ENCODE results near the gene HAVCR2. TPM values are rescaled to one million over a fixed set of nuclear protein-coding genes. Genes with fewer than 3 reads are reported as not detected.

The HAVCR2 gene
- total and polyA plus RNA-seq, 10 of the 15 experiments (the other 5 are each of a cell fraction or from before 2014, with no cell fraction given) = 5.2 to 7.5 (median 6.9) TPM

DNA sequence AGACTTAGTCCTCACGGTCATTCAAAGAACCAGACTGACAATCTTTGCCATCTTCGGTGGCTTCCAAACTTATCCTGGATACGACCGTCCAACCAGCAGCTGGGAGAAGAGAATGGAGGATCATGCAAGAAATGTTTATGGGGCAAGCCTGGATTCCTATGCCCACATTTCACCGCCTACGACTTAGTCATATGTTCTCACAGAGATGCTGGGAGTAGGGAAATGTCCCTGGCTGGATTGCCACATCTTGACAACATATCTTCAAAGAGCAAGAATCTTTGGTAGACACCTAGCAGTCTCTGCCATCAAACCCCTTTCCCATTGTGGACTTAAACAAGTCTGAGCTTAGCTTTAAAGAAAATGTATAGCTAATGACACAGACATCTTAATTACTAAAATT, 28.8 kb upstream of the HAVCR2 start:
- in situ Hi-C loops (cut with MboI) = no loop called here
- SMC1A ChIA-PET (ENCODE audit: uncharacterized antibody, unreplicated experiment) = interaction anchor here (0.7 to 1.5 kb wide), 7 partner anchors 12 to 255 kb away, joined by 3 to 8 read pairs (median 3); no protein-coding TSS in a partner anchor

More for the DNA sequence above, 28.8 kb upstream of the HAVCR2 start:
- BruUV-seq (replicated peaks) = no TSS peak
- H3K9me3 ChIP-seq (replicated peaks; ENCODE audit: control insufficient read depth, insufficient read depth, low read length) = no peaks in the 10 kb centered on the region
- peaks cover 0 to 9% of the 10 kb centered on the region in 2 experiments; a peak in 2 of 4 replicates for H3K36me3 ChIP-seq (ENCODE audit: control insufficient read depth in 2 of 2, insufficient read depth in 2 of 2, low read length in 1 of 2)
- ATAC-seq = no peak
- H3K4me3 ChIP-seq = no peak overlapping the region
- no peak for DNase-seq (ENCODE audit: low read depth, low spot score)
- H2AFZ ChIP-seq (ENCODE audit: control insufficient read depth, low read depth, low read length) = no peak overlapping the region
- H3K9ac ChIP-seq (ENCODE audit: control insufficient read depth, insufficient read depth, low read length) = no peak overlapping the region
- FAIRE-seq = no peak
- no peak overlapping the region for H3K27ac ChIP-seq (ENCODE audit: control insufficient read depth, insufficient read depth)
- 79% methylated on average over 6 of the region's 6 CpGs for WGBS (ENCODE audit: insufficient coverage, insufficient replicate concordance, low lambda C conversion rate, missing lambda C conversion rate)
- CTCF ChIA-PET = interaction anchor here (0.9 to 1.6 kb wide), 3 partner anchors 10 to 84 kb away, joined by 3 to 4 read pairs (median 3); no protein-coding TSS in a partner anchor
- TF ChIP-seq NRF1 (conservative IDR thresholded peaks at IDR 0.05; ENCODE audit: low read depth, low read length) = no peak
- no peak for TF ChIP-seq CBX5 (IDR thresholded peaks at IDR 0.05; ENCODE audit: low read depth)
- TF ChIP-seq JUND (IDR thresholded peaks at IDR 0.05; ENCODE audit: low read depth, low read length) = no peak
- TF ChIP-seq, protein P1, sequence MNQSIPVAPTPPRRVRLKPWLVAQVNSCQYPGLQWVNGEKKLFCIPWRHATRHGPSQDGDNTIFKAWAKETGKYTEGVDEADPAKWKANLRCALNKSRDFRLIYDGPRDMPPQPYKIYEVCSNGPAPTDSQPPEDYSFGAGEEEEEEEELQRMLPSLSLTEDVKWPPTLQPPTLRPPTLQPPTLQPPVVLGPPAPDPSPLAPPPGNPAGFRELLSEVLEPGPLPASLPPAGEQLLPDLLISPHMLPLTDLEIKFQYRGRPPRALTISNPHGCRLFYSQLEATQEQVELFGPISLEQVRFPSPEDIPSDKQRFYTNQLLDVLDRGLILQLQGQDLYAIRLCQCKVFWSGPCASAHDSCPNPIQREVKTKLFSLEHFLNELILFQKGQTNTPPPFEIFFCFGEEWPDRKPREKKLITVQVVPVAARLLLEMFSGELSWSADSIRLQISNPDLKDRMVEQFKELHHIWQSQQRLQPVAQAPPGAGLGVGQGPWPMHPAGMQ (IDR thresholded peaks at IDR 0.05; ENCODE audit: borderline replicate concordance) = no peak
- TF ChIP-seq ASH2L (IDR thresholded peaks at IDR 0.05; ENCODE audit: borderline replicate concordance, low read depth) = no peak
- TF ChIP-seq BACH1 (IDR thresholded peaks at IDR 0.05; ENCODE audit: borderline replicate concordance) = no peak
- no peak for TF ChIP-seq RBBP5 (conservative IDR thresholded peaks at IDR 0.05)
- TF ChIP-seq EZH2 (IDR thresholded peaks at IDR 0.05; ENCODE audit: borderline replicate concordance, control insufficient read depth, low read depth, low read length) = no peak
- no peak for TF ChIP-seq SREBF1 (IDR thresholded peaks at IDR 0.05; ENCODE audit: low read length)
- TF ChIP-seq, protein P2, sequence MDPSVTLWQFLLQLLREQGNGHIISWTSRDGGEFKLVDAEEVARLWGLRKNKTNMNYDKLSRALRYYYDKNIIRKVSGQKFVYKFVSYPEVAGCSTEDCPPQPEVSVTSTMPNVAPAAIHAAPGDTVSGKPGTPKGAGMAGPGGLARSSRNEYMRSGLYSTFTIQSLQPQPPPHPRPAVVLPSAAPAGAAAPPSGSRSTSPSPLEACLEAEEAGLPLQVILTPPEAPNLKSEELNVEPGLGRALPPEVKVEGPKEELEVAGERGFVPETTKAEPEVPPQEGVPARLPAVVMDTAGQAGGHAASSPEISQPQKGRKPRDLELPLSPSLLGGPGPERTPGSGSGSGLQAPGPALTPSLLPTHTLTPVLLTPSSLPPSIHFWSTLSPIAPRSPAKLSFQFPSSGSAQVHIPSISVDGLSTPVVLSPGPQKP (IDR thresholded peaks at IDR 0.05; ENCODE audit: low read depth, low read length) = no peak
- TF ChIP-seq NFYB (IDR thresholded peaks at IDR 0.05; ENCODE audit: insufficient read depth, low read depth, low read length) = no peak
- no peak for TF ChIP-seq CHD4 (IDR thresholded peaks at IDR 0.05)
- TF ChIP-seq POLR2AphosphoS2 (IDR thresholded peaks at IDR 0.05; ENCODE audit: low read depth, low read length) = no peak
- TF ChIP-seq RUNX3 (IDR thresholded peaks at IDR 0.05; ENCODE audit: low read length) = no peak
- no peak for TF ChIP-seq JUNB (IDR thresholded peaks at IDR 0.05)
- no peak for TF ChIP-seq CHD2 (IDR thresholded peaks at IDR 0.05; ENCODE audit: borderline replicate concordance, low read depth, low read length)
- intact Hi-C loops (cut with micrococcal nuclease; ENCODE audit: unreplicated experiment) = loop anchor here (10.0 kb wide), 1 partner anchor 733 kb away; no protein-coding TSS in a partner anchor
- peaks cover 4% of the 10 kb centered on the region for H3K4me1 ChIP-seq (ENCODE audit: control insufficient read depth, insufficient read depth, low read length)
- no peaks in the 10 kb centered on the region for H4K20me1 ChIP-seq (ENCODE audit: control insufficient read depth, insufficient read depth)
- POLR2A ChIA-PET = interaction anchor here (1.1 kb wide), 2 partner anchors 80 to 132 kb away, joined by 3 read pairs; no protein-coding TSS in a partner anchor
- no peak overlapping the region for H3K4me2 ChIP-seq (ENCODE audit: control insufficient read depth, insufficient read depth)
- RAD21 ChIA-PET (ENCODE audit: unreplicated experiment) = interaction anchor here (0.6 to 0.7 kb wide), 2 partner anchors 468 to 1546 kb away, joined by 3 read pairs; no protein-coding TSS in a partner anchor
- H3K79me2 ChIP-seq (ENCODE audit: control insufficient read depth, insufficient read depth, low read length) = peaks cover 23% of the 10 kb centered on the region
- no peaks in the 10 kb centered on the region for H3K27me3 ChIP-seq (replicated peaks in 1 of 2; ENCODE audit: control insufficient read depth in 2 of 2, insufficient read depth in 2 of 2, low read length in 1 of 2)

All from GM12878 (cell line).